Measurements from ENCODE around the gene SERINC5.
"Not testable (repeated sequence)": the region's sequence is repeated elsewhere in the genome, so short reads cannot be mapped to it uniquely, and the experiment has no call there.

SERINC5 gene

DNA sequence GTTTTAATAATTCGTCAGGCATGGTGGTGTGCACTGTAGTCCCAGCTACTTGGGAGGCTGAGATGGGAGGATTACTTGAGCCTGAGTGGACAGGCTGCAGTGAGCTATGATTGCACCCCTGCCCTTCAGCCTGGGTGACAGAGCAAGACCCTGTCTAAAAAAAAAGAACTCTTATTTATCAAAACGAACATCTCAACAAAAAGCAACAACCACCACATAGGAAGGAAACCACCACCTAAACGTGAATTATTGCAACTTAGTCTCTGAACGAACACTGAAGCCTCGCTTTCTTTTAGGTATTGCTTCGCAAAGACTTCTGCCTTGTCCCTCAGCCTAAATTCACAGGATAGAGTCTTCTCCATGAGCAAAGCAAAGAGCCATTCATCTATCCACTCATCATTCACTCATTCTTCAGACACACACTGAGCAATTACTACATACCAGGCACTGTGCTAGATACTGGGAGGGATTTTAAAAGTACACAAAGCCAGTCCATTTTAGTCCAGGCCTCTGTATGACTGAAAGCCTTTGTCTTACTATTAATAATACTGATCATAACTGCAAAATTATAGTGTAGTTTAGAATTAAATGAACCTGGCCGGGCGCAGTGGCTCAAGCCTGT lies 163.3 kb downstream of the SERINC5 start:
- TF ChIP-seq, protein P1, sequence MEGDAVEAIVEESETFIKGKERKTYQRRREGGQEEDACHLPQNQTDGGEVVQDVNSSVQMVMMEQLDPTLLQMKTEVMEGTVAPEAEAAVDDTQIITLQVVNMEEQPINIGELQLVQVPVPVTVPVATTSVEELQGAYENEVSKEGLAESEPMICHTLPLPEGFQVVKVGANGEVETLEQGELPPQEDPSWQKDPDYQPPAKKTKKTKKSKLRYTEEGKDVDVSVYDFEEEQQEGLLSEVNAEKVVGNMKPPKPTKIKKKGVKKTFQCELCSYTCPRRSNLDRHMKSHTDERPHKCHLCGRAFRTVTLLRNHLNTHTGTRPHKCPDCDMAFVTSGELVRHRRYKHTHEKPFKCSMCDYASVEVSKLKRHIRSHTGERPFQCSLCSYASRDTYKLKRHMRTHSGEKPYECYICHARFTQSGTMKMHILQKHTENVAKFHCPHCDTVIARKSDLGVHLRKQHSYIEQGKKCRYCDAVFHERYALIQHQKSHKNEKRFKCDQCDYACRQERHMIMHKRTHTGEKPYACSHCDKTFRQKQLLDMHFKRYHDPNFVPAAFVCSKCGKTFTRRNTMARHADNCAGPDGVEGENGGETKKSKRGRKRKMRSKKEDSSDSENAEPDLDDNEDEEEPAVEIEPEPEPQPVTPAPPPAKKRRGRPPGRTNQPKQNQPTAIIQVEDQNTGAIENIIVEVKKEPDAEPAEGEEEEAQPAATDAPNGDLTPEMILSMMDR (conservative IDR thresholded peaks at IDR 0.05; ENCODE audit: low read depth, low read length): no peak
- Histone ChIP-seq H3K36me3 (ENCODE audit: insufficient read depth) (no peaks in the 10 kb centered on the region), H3K9ac (no peak overlapping the region), H3K4me2 (no peak overlapping the region), H3K79me2 (ENCODE audit: insufficient read depth, low read depth) (no peaks in the 10 kb centered on the region), H4K20me1 (ENCODE audit: insufficient read depth) (no peaks in the 10 kb centered on the region), H3K4me3 (IDR thresholded peaks at IDR 0.05; ENCODE audit: insufficient read depth, low read depth, low read length) (no peak overlapping the region), H3K4me1 (ENCODE audit: low read depth, poor library complexity, severe bottlenecking) (no peaks in the 10 kb centered on the region), H3K27me3 (ENCODE audit: insufficient read depth, low read depth) (no peaks in the 10 kb centered on the region), H2AFZ (ENCODE audit: low read depth) (no peak overlapping the region), H3K27ac (no peak overlapping the region)

DNA sequence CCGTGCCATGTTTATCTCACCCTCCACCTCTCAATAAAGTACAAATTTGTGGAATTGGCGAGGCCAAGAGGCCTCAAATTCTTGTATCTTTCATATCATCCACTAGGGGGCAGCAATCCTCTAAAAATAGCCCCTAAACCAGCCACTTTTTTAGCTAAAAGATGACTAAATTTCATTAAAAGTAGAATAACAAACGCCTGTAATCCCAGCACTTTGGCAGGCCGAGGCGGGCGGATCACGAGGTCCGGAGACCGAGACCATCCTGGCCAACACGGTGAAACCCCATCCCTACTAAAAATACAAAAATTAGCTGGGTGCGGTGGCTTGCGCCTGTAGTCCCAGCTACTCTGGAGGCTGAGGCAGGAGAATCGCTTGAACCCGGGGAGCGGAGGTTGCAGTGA lies 164.1 kb downstream of the SERINC5 start:
- not testable (repeated sequence) for H3K9ac ChIP-seq; H3K4me1 ChIP-seq (ENCODE audit: low read depth, poor library complexity, severe bottlenecking)

DNA sequence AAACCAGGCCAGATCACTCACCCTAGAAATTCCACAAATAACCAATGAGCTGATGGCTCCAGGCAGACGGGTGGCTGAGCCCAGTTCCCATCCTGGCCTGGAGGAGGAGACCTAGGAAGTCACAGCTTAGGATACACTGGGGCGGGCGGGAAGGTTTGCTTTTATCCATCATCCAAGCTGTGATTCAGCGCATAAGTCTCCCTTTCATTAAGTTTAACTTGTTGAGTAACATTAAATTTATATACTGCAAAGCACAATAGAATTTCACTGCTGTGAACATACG lies 165.0 kb downstream of the SERINC5 start:
- Histone ChIP-seq H3K27me3 (ENCODE audit: insufficient read depth, low read depth) (no peaks in the 10 kb centered on the region), H3K4me3 (IDR thresholded peaks at IDR 0.05; ENCODE audit: insufficient read depth, low read depth, low read length) (no peak overlapping the region), H4K20me1 (ENCODE audit: insufficient read depth) (no peaks in the 10 kb centered on the region), H2AFZ (ENCODE audit: low read depth) (no peak overlapping the region), H3K27ac (no peak overlapping the region), H3K4me1 (ENCODE audit: low read depth, poor library complexity, severe bottlenecking) (no peaks in the 10 kb centered on the region), H3K36me3 (ENCODE audit: insufficient read depth) (no peaks in the 10 kb centered on the region), H3K9ac (no peak overlapping the region), H3K79me2 (ENCODE audit: insufficient read depth, low read depth) (no peaks in the 10 kb centered on the region), H3K4me2 (no peak overlapping the region)
- TF ChIP-seq, protein P1 (conservative IDR thresholded peaks at IDR 0.05; ENCODE audit: low read depth, low read length): no peak

More for the DNA sequence above, 164.1 kb downstream of the SERINC5 start:
- not testable (repeated sequence) for H3K4me3 ChIP-seq (IDR thresholded peaks at IDR 0.05; ENCODE audit: insufficient read depth, low read depth, low read length); H3K27ac ChIP-seq; H4K20me1 ChIP-seq (ENCODE audit: insufficient read depth); H3K36me3 ChIP-seq (ENCODE audit: insufficient read depth); H3K27me3 ChIP-seq (ENCODE audit: insufficient read depth, low read depth); H3K4me2 ChIP-seq; H3K79me2 ChIP-seq (ENCODE audit: insufficient read depth, low read depth)
- peak overlapping the region; percentile 35; the same call in 1 of the 2 replicates for H2AFZ ChIP-seq (ENCODE audit: low read depth)
- TF ChIP-seq, protein P1 (conservative IDR thresholded peaks at IDR 0.05; ENCODE audit: low read depth, low read length): peak; percentile 95

DNA sequence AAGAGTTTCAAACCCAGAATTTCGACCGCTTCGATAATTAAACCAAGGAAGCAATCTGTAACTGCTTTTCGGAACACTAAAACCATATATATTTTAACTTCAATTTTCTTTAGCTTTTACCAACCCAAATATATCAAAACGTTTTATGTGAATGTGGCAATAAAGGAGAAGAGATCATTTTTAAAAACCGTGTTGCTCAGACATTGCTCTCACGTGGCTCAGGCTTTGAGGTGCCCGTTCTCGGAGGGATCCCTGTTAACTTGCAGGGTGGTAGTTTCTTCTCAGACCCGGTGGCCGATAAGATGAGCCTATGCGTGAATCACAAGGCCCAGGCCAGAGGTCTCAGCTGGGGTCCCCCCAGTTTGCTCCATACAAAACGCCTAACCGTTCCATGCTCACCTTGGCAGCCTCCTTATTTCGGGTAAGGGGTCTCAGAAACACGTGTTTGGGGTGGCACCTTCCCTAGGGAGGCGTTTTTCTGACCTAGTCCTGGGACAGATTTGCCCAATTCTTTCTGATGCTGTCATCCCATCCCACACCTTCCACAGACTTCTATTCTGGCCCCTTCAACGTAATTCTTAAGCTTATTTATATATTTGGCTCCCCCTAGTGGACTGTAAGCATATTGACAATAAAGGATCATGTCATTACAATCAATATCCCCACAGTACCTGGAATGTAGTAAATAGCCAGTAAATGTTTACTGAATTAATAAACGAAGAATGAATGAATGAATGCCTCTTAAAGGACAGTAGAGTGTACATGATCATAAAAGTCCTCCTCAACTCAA lies 172.6 kb downstream of the SERINC5 start:
- no peaks in the 10 kb centered on the region for H3K79me2 ChIP-seq (ENCODE audit: insufficient read depth, low read depth)
- no peak overlapping the region for H3K27ac ChIP-seq
- H4K20me1 ChIP-seq (ENCODE audit: insufficient read depth): no peaks in the 10 kb centered on the region
- no peak overlapping the region for H3K4me3 ChIP-seq (IDR thresholded peaks at IDR 0.05; ENCODE audit: insufficient read depth, low read depth, low read length)
- H2AFZ ChIP-seq (ENCODE audit: low read depth): no peak overlapping the region
- H3K27me3 ChIP-seq (ENCODE audit: insufficient read depth, low read depth): no peaks in the 10 kb centered on the region
- no peak overlapping the region for H3K9ac ChIP-seq
- TF ChIP-seq, protein P1 (conservative IDR thresholded peaks at IDR 0.05; ENCODE audit: low read depth, low read length): peak; percentile 90
- H3K36me3 ChIP-seq (ENCODE audit: insufficient read depth): no peaks in the 10 kb centered on the region
- no peaks in the 10 kb centered on the region for H3K4me1 ChIP-seq (ENCODE audit: low read depth, poor library complexity, severe bottlenecking)
- no peak overlapping the region for H3K4me2 ChIP-seq

Data from KMS-11 (cell line).